Effector memory CD8-positive, alpha-beta T cell (primary cell): ENCODE measurements around the gene FOXE1.

Source experiments
- ATAC-seq: fragments of 150-1000 bp; cut with Tn5 transposase; replicated peaks from 2 replicates; pipeline ENCODE4 v1.10.0; 2021; ENCODE audit warnings: mild to moderate bottlenecking, moderate library complexity
- DNase-seq, 3 experiments: peaks; one replicate each; pipeline ENCODE4 v3.0.0; 2021
- H3K27ac Mint-ChIP-seq, 2 donors: one replicate each; pipeline ENCODE4 v1.8.0; 2022; ENCODE audit warnings: mild to moderate bottlenecking in 2 of 2, mixed read lengths in 2 of 2, moderate library complexity in 2 of 2
- H3K27me3 Mint-ChIP-seq, 2 donors: one replicate each; pipeline ENCODE4 v1.8.0; 2022; ENCODE audit warnings: mixed read lengths in 2 of 2
- H3K36me3 Mint-ChIP-seq: one replicate; pipeline ENCODE4 v1.8.0; 2022; ENCODE audit warnings: mild to moderate bottlenecking, moderate library complexity, mixed read lengths; ENCODE audit not compliant: insufficient read depth
- H3K4me1 Mint-ChIP-seq, 2 donors: one replicate each; pipeline ENCODE4 v1.8.0; 2022; ENCODE audit warnings: low read depth in 2 of 2, mixed read lengths in 2 of 2
- H3K4me3 Mint-ChIP-seq, 2 donors: one replicate each; pipeline ENCODE4 v1.8.0; 2022; ENCODE audit warnings: mild to moderate bottlenecking in 2 of 2, mixed read lengths in 2 of 2, moderate library complexity in 2 of 2
- H3K9me3 Mint-ChIP-seq, 2 donors: one replicate each; pipeline ENCODE4 v1.8.0; 2022; ENCODE audit warnings: mixed read lengths in 2 of 2

FOXE1 gene

DNA sequence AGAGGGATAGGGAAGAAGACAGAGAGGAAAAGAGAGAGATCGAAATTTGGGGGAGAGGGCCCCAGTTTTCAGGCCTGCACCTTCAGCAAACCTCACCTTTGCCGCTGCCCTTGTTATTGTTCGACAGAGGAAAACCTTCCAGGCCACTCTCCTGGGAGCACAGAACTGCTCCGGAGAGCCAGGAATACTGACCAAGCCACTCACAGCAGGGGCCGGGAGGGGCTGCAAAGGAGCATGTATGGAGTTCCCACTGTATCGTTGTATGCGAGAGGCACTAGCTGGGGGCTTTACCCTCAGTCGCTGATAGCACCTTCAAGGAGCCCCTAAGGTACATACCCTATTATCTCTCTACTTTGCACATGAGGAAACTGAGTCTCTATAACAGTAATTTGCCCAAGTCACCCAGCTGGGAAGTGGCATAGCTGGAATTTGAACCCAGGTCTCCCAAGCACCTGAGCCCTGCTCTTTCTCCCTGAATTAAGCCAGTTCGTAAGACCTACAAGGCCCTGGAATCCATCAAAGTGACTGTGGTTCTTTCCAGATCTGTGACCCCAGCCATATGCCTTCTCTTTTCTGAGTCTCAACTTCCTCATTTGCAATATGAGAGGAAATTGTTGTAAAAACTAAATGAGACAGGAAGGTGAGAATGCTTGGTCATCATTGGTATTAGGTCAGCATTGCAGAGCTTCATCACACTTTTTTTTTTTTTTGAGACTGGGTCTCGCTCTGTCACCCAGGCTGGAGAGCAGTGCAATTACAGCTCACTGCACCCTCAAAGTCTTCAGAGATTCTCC lies 21.0 kb upstream of the FOXE1 start:
- Mint-ChIP-seq H3K36me3 (no peaks in the 10 kb centered on the region), H3K9me3 (no peaks in the 10 kb centered on the region), H3K27ac (no peak overlapping the region), H3K4me3 (no peak overlapping the region), H3K4me1 (no peaks in the 10 kb centered on the region), H3K27me3 (peaks cover 42 to 55% of the 10 kb centered on the region in 2 donors)
- DNase-seq (no peak), ATAC-seq (no peak)

DNA sequence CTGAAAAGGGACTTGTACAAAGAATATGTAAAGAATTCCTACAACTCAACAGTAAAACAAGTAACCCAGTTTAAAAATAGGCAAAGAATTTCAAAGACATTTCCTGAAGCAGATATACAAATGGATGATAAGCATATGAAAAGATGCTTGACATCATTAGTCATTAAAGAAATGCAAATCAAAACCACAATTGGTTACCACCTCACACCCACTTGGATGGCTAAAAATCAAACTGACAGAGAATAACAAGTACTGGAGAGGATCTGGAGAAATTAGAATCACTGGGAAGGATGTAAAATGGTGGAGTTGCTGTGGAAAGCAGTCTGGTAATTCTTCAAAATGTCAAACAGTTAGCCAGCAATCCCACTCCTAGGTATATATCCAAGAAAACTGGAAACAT lies 12.5 kb upstream of the FOXE1 start:
- no peak overlapping the region for H3K4me3 Mint-ChIP-seq
- no peaks in the 10 kb centered on the region for H3K36me3 Mint-ChIP-seq
- DNase-seq (no peak), ATAC-seq (no peak)
- no peaks in the 10 kb centered on the region for H3K4me1 Mint-ChIP-seq
- no peak overlapping the region for H3K27ac Mint-ChIP-seq
- H3K9me3 Mint-ChIP-seq = no peaks in the 10 kb centered on the region
- peaks cover 60 to 74% of the 10 kb centered on the region in 2 donors for H3K27me3 Mint-ChIP-seq

DNA sequence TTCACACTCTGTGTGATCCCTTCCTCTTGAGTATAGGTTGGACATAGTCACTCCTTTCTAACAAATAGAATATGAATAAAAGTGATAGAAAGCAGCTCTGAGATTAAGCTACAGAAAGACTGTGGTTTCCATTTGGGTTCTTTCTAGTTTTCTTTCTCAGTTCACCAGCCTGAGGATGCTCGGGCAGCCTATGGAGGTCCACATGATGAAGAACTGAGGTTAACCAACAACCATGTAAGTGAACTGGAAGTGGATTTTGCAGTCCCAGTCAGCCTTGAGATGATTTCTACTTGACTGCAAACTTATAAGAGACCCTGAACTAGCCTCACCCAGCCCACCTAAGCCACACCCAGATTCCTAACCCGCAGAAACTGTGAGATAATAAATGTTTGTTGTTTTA lies 10.1 kb upstream of the FOXE1 start:
- DNase-seq (no peak), ATAC-seq (no peak)
- Mint-ChIP-seq H3K27ac (no peak overlapping the region), H3K36me3 (no peaks in the 10 kb centered on the region), H3K4me1 (peaks cover 0 to 5% of the 10 kb centered on the region in 2 donors), H3K9me3 (no peaks in the 10 kb centered on the region), H3K27me3 (peaks cover 68 to 74% of the 10 kb centered on the region in 2 donors), H3K4me3 (no peak overlapping the region)

DNA sequence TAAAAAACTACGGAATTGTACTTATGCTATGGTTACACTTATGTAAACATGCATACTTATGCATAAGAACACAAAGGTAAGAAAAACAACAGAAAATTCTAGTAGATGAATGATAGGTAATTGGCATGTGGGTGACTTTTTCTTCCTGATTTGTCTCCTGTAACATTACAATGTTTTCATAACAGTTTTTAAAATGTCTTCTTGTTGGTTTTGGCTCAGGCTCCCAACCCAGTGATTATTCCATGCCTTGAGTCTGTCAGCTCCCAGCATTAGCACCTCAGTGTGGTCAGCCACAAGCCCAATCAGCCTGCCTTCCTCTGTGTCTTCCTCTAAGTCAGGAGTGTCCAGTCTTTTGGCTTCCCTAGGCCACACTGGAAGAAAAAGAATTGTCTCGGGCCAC lies 7.9 kb upstream of the FOXE1 start:
- DNase-seq (no peak), ATAC-seq (no peak)
- no peaks in the 10 kb centered on the region for H3K36me3 Mint-ChIP-seq
- no peak overlapping the region for H3K27ac Mint-ChIP-seq
- H3K27me3 Mint-ChIP-seq = peaks cover 74 to 85% of the 10 kb centered on the region in 2 donors
- no peak overlapping the region for H3K4me3 Mint-ChIP-seq
- peaks cover 0 to 16% of the 10 kb centered on the region in 2 donors for H3K4me1 Mint-ChIP-seq
- no peaks in the 10 kb centered on the region for H3K9me3 Mint-ChIP-seq

DNA sequence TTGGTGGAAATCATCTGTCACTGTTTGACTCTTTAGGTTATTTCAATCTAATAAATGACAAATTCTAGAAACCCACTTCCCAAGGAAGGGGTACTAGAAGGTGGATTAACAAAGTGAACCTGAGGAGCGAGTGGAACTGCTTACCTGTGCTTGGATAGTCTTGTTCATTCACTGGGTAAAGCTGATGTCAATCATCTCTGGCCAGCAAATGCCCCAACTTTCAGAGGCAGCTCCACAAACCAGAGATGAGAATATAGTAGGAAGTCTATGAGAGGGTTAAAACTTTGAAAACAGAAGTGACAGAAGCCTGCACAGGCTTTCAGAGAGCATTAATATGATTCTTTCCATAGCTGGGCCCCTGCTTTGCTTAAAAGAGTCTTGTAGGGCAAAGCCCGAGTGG lies 7.3 kb upstream of the FOXE1 start:
- Mint-ChIP-seq H3K27me3 (peaks cover 75 to 85% of the 10 kb centered on the region in 2 donors), H3K36me3 (no peaks in the 10 kb centered on the region), H3K27ac (no peak overlapping the region), H3K4me1 (peaks cover 0 to 16% of the 10 kb centered on the region in 2 donors), H3K4me3 (no peak overlapping the region), H3K9me3 (no peaks in the 10 kb centered on the region)
- ATAC-seq (no peak), DNase-seq (no peak)

DNA sequence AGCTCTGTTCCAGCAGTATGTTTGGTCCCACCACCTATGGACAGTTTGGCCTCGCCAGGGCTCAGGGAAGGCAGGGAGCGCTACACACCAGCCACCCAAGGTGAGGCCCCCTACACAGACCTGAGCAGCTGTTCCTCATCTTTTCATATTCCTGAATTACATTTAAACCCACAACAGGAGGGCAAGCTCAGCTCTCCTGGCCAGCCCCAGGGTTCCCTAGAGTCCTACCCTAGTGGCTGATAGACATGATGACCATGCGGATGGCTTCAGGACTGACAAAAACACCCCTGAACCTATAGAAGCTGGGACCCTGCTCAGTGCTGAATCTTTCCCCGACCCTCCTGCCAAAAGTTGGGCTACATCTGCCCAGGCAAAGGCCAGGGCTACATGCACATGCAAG lies 6.7 kb upstream of the FOXE1 start:
- Mint-ChIP-seq H3K9me3 (no peaks in the 10 kb centered on the region), H3K36me3 (no peaks in the 10 kb centered on the region), H3K4me3 (no peak overlapping the region), H3K27ac (no peak overlapping the region), H3K27me3 (peaks cover 75 to 85% of the 10 kb centered on the region in 2 donors), H3K4me1 (peaks cover 0 to 16% of the 10 kb centered on the region in 2 donors)
- DNase-seq (no peak), ATAC-seq (no peak)

DNA sequence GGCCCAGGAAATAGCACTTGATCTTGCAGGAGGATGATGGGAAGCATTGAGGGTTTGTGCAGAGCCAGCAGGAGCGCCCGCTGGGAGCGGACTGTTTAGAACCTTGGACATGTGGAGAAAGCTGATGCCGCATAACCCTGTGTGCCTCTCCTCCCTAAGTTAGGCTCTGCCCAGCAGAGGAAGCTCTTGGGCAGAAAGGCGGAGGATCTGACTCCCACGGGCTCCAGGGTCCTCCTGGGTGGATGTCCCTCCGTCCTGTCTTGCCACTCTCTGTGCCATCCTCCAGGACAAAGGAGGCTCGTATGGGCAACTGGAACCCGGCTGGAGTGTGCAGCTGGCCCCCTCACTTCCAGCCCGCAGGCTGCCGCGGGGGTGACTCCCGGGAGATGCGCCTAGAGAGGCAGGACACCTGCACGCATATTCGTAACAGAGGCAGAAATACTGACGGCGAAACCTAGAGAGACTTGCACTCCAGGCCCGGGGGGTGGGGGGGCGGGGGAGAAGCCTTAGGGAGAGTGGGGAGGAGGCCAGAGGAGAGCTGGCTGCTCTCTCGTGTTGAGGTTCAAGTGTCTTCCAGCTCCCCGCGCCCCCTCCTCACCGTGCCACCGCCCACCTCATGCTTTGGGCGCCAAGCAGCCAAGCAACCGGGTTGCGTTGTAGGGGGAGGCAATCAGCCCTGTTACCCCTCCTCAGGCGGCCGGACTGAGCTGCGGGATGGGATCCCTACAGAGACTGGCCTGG lies 5.4 kb upstream of the FOXE1 start:
- ATAC-seq (no peak), DNase-seq (no peak)
- peaks cover 78 to 88% of the 10 kb centered on the region in 2 donors for H3K27me3 Mint-ChIP-seq
- peak overlapping the region in 1 of 2 donors; percentile 10 for H3K4me3 Mint-ChIP-seq
- no peaks in the 10 kb centered on the region for H3K9me3 Mint-ChIP-seq
- H3K36me3 Mint-ChIP-seq = no peaks in the 10 kb centered on the region
- H3K27ac Mint-ChIP-seq = no peak overlapping the region
- peaks cover 0 to 21% of the 10 kb centered on the region in 2 donors for H3K4me1 Mint-ChIP-seq

DNA sequence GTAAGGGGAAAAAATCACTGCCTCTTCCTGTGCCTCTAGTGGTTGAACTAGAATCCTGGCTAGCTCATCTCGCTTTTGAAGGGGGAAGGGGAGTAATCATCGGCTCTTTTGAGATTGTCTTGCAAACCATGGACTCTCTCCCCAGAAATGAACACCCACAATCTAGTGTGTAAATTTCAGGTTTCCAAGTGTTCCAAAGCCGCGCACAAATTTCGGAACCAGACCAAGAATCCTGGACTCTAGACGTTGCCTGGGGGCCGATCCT lies 4.9 kb upstream of the FOXE1 start:
- Mint-ChIP-seq H3K36me3 (no peaks in the 10 kb centered on the region), H3K4me3 (peak overlapping the region in 1 of 2 donors; percentile 59)

DNA sequence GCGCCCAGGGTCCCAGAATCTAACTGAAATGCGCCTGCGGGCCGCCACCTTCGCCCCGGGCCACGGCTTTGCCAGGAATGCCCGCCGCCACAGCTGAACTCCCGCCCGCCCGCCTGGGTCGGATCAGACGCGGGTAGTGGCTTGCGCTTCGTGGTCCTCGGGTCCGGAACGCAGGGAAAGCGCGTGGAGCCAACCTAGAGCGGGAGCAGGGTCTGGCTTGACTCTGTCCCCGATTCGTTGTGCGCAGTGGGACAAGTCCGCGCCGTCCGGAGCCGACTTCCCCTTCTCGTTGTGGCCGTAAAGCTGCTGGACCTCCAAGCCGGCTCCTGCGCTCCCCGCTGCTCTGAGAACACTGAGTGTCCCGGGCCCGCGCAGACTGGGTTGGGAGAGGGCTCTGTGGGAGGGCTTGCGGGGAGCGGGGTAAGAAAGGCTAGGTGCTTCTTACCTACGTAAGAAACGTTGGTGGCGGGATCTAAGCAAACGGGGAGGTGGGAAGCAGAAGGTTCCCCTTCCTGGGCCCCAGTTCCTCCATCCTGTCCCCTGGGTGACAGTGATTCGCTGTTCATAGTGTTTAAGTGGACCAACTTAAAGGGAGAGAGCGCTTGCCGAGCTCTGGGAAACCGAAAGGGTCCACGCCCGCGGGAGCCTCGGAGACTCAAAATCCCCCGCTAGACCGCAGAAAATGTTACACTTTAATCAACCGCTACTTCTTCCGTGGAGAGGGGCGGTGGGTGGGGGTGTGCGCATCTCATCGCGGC lies 4.4 kb upstream of the FOXE1 start:
- Mint-ChIP-seq H3K4me1 (peaks cover 3 to 24% of the 10 kb centered on the region in 2 donors), H3K36me3 (no peaks in the 10 kb centered on the region), H3K4me3 (peak overlapping the region; percentile 57 to 59), H3K27me3 (peaks cover 68 to 88% of the 10 kb centered on the region in 2 donors), H3K9me3 (no peaks in the 10 kb centered on the region), H3K27ac (no peak overlapping the region)
- DNase-seq = no peak
- ATAC-seq = peak; percentile 58

More for the DNA sequence above, 4.9 kb upstream of the FOXE1 start:
- peaks cover 73 to 88% of the 10 kb centered on the region in 2 donors for H3K27me3 Mint-ChIP-seq
- peaks cover under 1 to 21% of the 10 kb centered on the region in 2 donors for H3K4me1 Mint-ChIP-seq
- H3K27ac Mint-ChIP-seq = no peak overlapping the region
- no peaks in the 10 kb centered on the region for H3K9me3 Mint-ChIP-seq
- DNase-seq (no peak), ATAC-seq (no peak)

DNA sequence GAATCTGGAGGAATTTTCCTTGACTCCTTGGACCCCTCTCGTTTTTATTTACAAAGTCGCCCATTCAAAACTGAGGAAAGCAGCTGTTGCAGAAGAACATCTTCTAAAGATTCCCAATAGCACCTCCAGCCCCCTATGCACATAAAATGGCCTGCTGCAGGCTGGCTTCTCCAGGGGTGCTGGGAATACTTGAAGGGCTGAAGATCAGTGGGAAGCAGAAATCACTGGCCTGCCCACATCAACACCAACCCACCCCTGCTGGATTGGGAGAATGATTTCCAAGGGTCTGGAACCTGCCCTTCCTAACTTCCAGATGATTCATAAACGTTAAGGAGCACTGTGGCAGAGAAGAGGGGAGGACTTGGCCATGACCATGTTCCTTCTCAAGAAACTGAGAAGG lies 3.0 kb upstream of the FOXE1 start:
- H3K4me3 Mint-ChIP-seq = no peak overlapping the region

DNA sequence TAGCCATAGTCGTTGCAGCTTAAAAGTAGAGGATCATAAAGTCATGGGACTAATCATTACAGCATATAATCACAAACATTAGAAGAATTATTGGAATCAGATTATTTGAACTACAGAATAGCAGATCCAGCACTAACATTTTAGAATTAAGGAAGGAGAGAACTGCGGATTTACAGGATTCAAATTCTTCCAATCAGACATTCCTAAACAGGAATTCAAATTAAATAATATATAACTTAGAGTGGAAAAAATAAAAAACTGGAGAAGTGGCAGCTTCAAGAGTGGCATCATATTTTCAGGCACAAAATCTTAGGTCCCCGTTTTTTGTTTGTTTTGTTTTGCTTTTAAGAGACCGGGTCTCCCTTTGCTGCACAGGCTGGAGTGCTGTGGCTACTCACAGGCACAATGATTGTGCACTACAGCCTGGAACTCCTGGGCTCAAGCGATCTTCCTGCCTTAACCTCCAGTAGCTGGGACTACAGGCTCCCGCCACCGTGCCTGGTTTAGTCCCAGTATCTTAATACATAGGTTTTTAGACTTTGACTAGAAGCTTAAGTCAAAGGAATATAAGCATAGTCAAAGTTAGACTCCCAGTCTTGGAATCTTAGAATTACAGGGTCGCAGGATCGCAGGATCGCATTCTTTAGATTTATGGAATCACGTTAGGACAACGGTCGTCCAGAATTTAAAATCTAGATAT lies 2.1 kb upstream of the FOXE1 start:
- ATAC-seq (no peak), DNase-seq (no peak)
- Mint-ChIP-seq H3K27me3 (peaks cover 69 to 96% of the 10 kb centered on the region in 2 donors), H3K27ac (no peak overlapping the region), H3K9me3 (no peaks in the 10 kb centered on the region), H3K36me3 (peaks cover 3% of the 10 kb centered on the region), H3K4me1 (peaks cover 3 to 28% of the 10 kb centered on the region in 2 donors), H3K4me3 (no peak overlapping the region)

More for the DNA sequence above, 3.0 kb upstream of the FOXE1 start:
- no peak overlapping the region for H3K27ac Mint-ChIP-seq
- DNase-seq (no peak), ATAC-seq (no peak)
- H3K27me3 Mint-ChIP-seq = peaks cover 71 to 96% of the 10 kb centered on the region in 2 donors
- H3K9me3 Mint-ChIP-seq = no peaks in the 10 kb centered on the region
- H3K4me1 Mint-ChIP-seq = peaks cover 3 to 28% of the 10 kb centered on the region in 2 donors
- H3K36me3 Mint-ChIP-seq = no peaks in the 10 kb centered on the region

DNA sequence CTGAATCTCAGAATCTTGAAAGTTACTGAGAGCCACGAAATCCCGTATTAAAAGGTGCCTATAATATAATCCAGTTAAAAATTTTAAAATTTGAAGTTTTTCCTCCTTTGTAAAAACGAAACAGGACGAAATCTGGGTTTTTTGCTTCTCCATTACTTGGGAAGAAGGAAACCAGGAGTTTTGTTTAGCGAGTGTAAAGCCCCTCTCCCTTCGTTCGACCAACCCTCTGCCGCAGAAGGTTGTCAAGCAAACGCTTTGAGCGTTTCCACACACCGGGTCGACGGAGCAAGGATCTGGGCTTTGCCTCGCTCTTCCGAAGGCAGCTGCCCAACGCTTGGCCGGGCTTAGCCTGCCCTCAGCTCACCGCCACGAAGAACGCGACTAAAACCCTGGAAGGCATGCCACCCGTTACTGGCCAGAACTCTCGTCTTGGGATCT lies 1.6 kb upstream of the FOXE1 start:
- no peaks in the 10 kb centered on the region for H3K9me3 Mint-ChIP-seq
- peaks cover 69 to 96% of the 10 kb centered on the region in 2 donors for H3K27me3 Mint-ChIP-seq
- peaks cover 3% of the 10 kb centered on the region for H3K36me3 Mint-ChIP-seq
- DNase-seq (no peak), ATAC-seq (no peak)
- no peak overlapping the region for H3K27ac Mint-ChIP-seq
- H3K4me1 Mint-ChIP-seq = peaks cover 3 to 28% of the 10 kb centered on the region in 2 donors
- H3K4me3 Mint-ChIP-seq = no peak overlapping the region

DNA sequence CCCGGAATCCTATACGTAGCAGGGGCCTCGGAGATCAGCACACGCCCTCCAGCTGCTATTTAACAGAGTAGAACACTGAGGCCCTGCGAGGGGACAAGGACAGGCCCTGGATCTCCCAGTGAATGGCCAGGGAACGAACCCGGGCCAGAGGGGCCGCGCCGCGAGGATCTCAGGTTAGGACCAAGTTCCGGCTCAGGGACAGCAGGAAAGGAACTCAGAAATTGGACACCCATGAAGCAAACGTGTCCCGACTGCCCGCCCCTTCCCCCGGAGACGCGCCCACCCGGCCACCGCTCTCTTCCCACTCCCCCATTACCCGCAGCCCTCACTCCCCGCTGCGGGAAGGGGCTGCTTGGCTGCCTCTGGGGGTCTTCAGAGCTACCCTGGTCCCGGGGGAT lies 1.0 kb upstream of the FOXE1 start:
- no peak for ATAC-seq
- Mint-ChIP-seq H3K36me3 (peaks cover 3% of the 10 kb centered on the region), H3K27me3 (peaks cover 68 to 96% of the 10 kb centered on the region in 2 donors), H3K9me3 (no peaks in the 10 kb centered on the region), H3K4me3 (peak overlapping the region; percentile 47 to 62), H3K4me1 (peaks cover 3 to 27% of the 10 kb centered on the region in 2 donors), H3K27ac (no peak overlapping the region)
- DNase-seq = no peak
